H9 (cell line): ENCODE measurements around the gene ECE1. TPM values are rescaled to one million over a fixed set of nuclear protein-coding genes. Genes with fewer than 3 reads are reported as not detected.

Source experiments
- DNase-seq: peaks from one replicate; pipeline ENCODE4 v3.0.0-alpha.2; 2017
- H2AFZ ChIP-seq: one replicate; pipeline ENCODE4 v1.6.1; 2013; ENCODE audit warnings: mild to moderate bottlenecking, low read length, control low read depth, moderate library complexity
- H2AK5ac ChIP-seq: 2 replicates; pipeline ENCODE4 v1.6.1; 2013; ENCODE audit warnings: low read length, control low read depth, mixed read lengths; ENCODE audit not compliant: insufficient read length
- H2BK120ac ChIP-seq: one replicate; pipeline ENCODE4 v1.6.1; 2013; ENCODE audit warnings: low read depth, mild to moderate bottlenecking, low read length, control low read depth, inconsistent platforms; ENCODE audit not compliant: poor library complexity, severe bottlenecking
- H2BK12ac ChIP-seq: 2 replicates; pipeline ENCODE4 v1.6.1; 2013; ENCODE audit warnings: low read length, control low read depth, mixed read lengths, low read depth; ENCODE audit not compliant: insufficient read length
- H2BK15ac ChIP-seq: 2 replicates; pipeline ENCODE4 v1.6.1; 2013; ENCODE audit warnings: low read depth, low read length, control low read depth
- H2BK20ac ChIP-seq: one replicate; pipeline ENCODE4 v1.6.1; 2013; ENCODE audit warnings: low read depth, mild to moderate bottlenecking, low read length, control low read depth, inconsistent platforms; ENCODE audit not compliant: poor library complexity, severe bottlenecking
- H2BK5ac ChIP-seq: 2 replicates; pipeline ENCODE4 v1.6.1; 2013; ENCODE audit warnings: low read length, control low read depth, mixed read lengths; ENCODE audit not compliant: insufficient read length
- H3K14ac ChIP-seq: 2 replicates; pipeline ENCODE4 v1.6.1; 2013; ENCODE audit warnings: low read length, control low read depth; ENCODE audit not compliant: insufficient read depth
- H3K18ac ChIP-seq: 2 replicates; pipeline ENCODE4 v1.6.1; 2013; ENCODE audit warnings: low read depth, mild to moderate bottlenecking, mixed read lengths, low read length, control low read depth; ENCODE audit not compliant: insufficient read length
- H3K23ac ChIP-seq: 2 replicates; pipeline ENCODE4 v1.6.1; 2013; ENCODE audit warnings: low read length, control low read depth, mixed read lengths, low read depth; ENCODE audit not compliant: insufficient read length
- H3K23me2 ChIP-seq: 2 replicates; pipeline ENCODE4 v1.6.1; 2013; ENCODE audit warnings: low read depth, mild to moderate bottlenecking, mixed read lengths, low read length, control low read depth; ENCODE audit not compliant: insufficient read length, poor library complexity, severe bottlenecking
- H3K27ac ChIP-seq: 2 replicates; pipeline ENCODE4 v1.5.1; 2013; ENCODE audit warnings: low read length, control low read depth, mixed read lengths, low read depth; ENCODE audit not compliant: insufficient read length
- H3K27me3 ChIP-seq: 2 replicates; pipeline ENCODE4 v1.6.1; 2013; ENCODE audit warnings: low read length, control low read depth, inconsistent platforms; ENCODE audit not compliant: insufficient read depth
- H3K4ac ChIP-seq: 2 replicates; pipeline ENCODE4 v1.6.1; 2013; ENCODE audit warnings: low read depth, mild to moderate bottlenecking, control low read depth, inconsistent platforms, low read length, moderate library complexity
- H3K4me1 ChIP-seq: 2 replicates; pipeline ENCODE4 v1.6.1; 2013; ENCODE audit warnings: low read length, control low read depth, inconsistent platforms; ENCODE audit not compliant: insufficient read depth
- H3K4me2 ChIP-seq: 2 replicates; pipeline ENCODE4 v1.6.1; 2013; ENCODE audit warnings: low read length, control low read depth, mixed read lengths; ENCODE audit not compliant: insufficient read length, insufficient read depth
- H3K56ac ChIP-seq: 2 replicates; pipeline ENCODE4 v1.6.1; 2013; ENCODE audit warnings: low read depth, mild to moderate bottlenecking, mixed read lengths, low read length, control low read depth; ENCODE audit not compliant: insufficient read length
- H3K79me1 ChIP-seq: 2 replicates; pipeline ENCODE4 v1.6.1; 2013; ENCODE audit warnings: low read depth, mild to moderate bottlenecking, moderate library complexity, low read length, control low read depth, inconsistent platforms; ENCODE audit not compliant: insufficient read depth, poor library complexity, severe bottlenecking
- H3K79me2 ChIP-seq: 2 replicates; pipeline ENCODE4 v1.6.1; 2013; ENCODE audit warnings: low read length, control low read depth, inconsistent platforms; ENCODE audit not compliant: insufficient read depth
- H3K9ac ChIP-seq: 2 replicates; pipeline ENCODE4 v1.6.1; 2013; ENCODE audit warnings: low read length, control low read depth, mixed read lengths; ENCODE audit not compliant: insufficient read length; ENCODE audit errors: extremely low read depth
- H3K9me3 ChIP-seq: one replicate; pipeline ENCODE4 v1.6.1; 2013; ENCODE audit warnings: low read depth, low read length, inconsistent platforms; ENCODE audit not compliant: control insufficient read depth
- H3T11ph ChIP-seq: one replicate; pipeline ENCODE4 v1.6.1; 2013; ENCODE audit warnings: mild to moderate bottlenecking, low read length, control low read depth, inconsistent platforms
- H4K20me1 ChIP-seq: one replicate; pipeline ENCODE4 v1.6.1; 2013; ENCODE audit not compliant: control insufficient read depth, insufficient read length, insufficient read depth
- H4K5ac ChIP-seq: 2 replicates; pipeline ENCODE4 v1.6.1; 2013; ENCODE audit warnings: low read depth, mild to moderate bottlenecking, mixed read lengths, low read length, control low read depth; ENCODE audit not compliant: insufficient read length
- H4K8ac ChIP-seq: replicated peaks from 2 replicates; pipeline ENCODE4 v1.6.1; 2013; ENCODE audit warnings: low read length, control low read depth, mixed read lengths, low read depth; ENCODE audit not compliant: insufficient read length
- H4K91ac ChIP-seq: 2 replicates; pipeline ENCODE4 v1.6.1; 2013; ENCODE audit warnings: low read depth, mild to moderate bottlenecking, moderate library complexity, mixed read lengths, low read length, control low read depth; ENCODE audit not compliant: insufficient read length
- H3K27ac Mint-ChIP-seq, 3 experiments: 2 replicates in 2 of 3; 3 replicates in 1 of 3; pipeline ENCODE4 v1.8.0; 2020 to 2021; ENCODE audit warnings: mixed read lengths in 3 of 3, mild to moderate bottlenecking in 1 of 3, moderate library complexity in 1 of 3
- H3K27me3 Mint-ChIP-seq: 2 replicates; pipeline ENCODE4 v1.8.0; 2021; ENCODE audit warnings: low read depth, mild to moderate bottlenecking, moderate library complexity, mixed read lengths
- H3K36me3 Mint-ChIP-seq, 3 experiments: 2 replicates in 2 of 3; 3 replicates in 1 of 3; pipeline ENCODE4 v1.8.0; 2020 to 2021; ENCODE audit warnings: low read depth in 3 of 3, mixed read lengths in 3 of 3; ENCODE audit not compliant: insufficient read depth in 1 of 3
- H3K4me1 Mint-ChIP-seq, 2 experiments: 2 replicates each; pipeline ENCODE4 v1.8.0; 2020; ENCODE audit warnings: mixed read lengths in 2 of 2
- H3K4me3 Mint-ChIP-seq, 2 experiments: 2 replicates in 1 of 2; 3 replicates in 1 of 2; pipeline ENCODE4 v1.8.0; 2020 to 2021; ENCODE audit warnings: mild to moderate bottlenecking in 2 of 2, mixed read lengths in 2 of 2, moderate library complexity in 1 of 2
- H3K9me3 Mint-ChIP-seq, 2 experiments: 2 replicates in 1 of 2; 3 replicates in 1 of 2; pipeline ENCODE4 v1.8.0; 2020; ENCODE audit warnings: mild to moderate bottlenecking in 2 of 2, mixed read lengths in 2 of 2, moderate library complexity in 1 of 2
- CTCF ChIP-seq: fragments of 200-600 bp; sonication (generic); conservative IDR thresholded peaks from 3 replicates; pipeline ENCODE4 v1.8.0; 2021; ENCODE audit warnings: antibody characterized with exemption, mild to moderate bottlenecking
- whole genome bisulfite sequencing: extraction: QIAGEN DNeasy Blood & Tissue Kit; methylation state at CpG from one replicate; pipeline ENCODE4 v1.1.7; 2013; ENCODE audit warnings: missing lambda C conversion rate, low lambda C conversion rate, mixed read lengths; ENCODE audit not compliant: insufficient read length; ENCODE audit errors: extremely low coverage; 5-methylcytosine and 5-hydroxymethylcytosine counted together
- total RNA-seq: library from RNA; stranded (reverse); gene quantifications from 2 replicates; pipeline ENCODE4 v1.2.1, GENCODE V29; 2021

The ECE1 gene
- total RNA-seq, 1 experiment from 2014 or later = 31.1 TPM

GRCh38 chr1:21271550-21271949 is 18.7 kb downstream of the ECE1 start:
- Histone ChIP-seq H2BK15ac (no peak overlapping the region), H3K9ac (no peak overlapping the region), H3K56ac (no peak overlapping the region), H3K4me2 (no peak overlapping the region), H4K8ac (no peak overlapping the region), H3K27ac (no peak overlapping the region), H3K14ac (no peak overlapping the region), H3K27me3 (no peaks in the 10 kb centered on the region), H3T11ph (no peak overlapping the region), H4K20me1 (no peaks in the 10 kb centered on the region), H2BK20ac (no peak overlapping the region), H4K5ac (no peak overlapping the region), H4K91ac (no peak overlapping the region), H3K23ac (no peak overlapping the region), H2AK5ac (no peak overlapping the region), H3K18ac (no peak overlapping the region), H2BK12ac (no peak overlapping the region), H3K79me1 (no peaks in the 10 kb centered on the region), H2BK5ac (no peak overlapping the region), H3K4me1 (no peaks in the 10 kb centered on the region), H2AFZ (no peak overlapping the region), H3K79me2 (no peaks in the 10 kb centered on the region), H3K23me2 (no peaks in the 10 kb centered on the region), H2BK120ac (no peak overlapping the region), H3K4ac (no peak overlapping the region), H3K9me3 (no peaks in the 10 kb centered on the region)
- Mint-ChIP-seq H3K27ac (peak overlapping the region in 2 of 3 experiments; percentile 28 to 53; a peak in 3 of 7 replicates), H3K36me3 (peaks cover 16 to 25% (median 18%) of the 10 kb centered on the region in 3 experiments), H3K4me1 (peaks cover 2 to 7% of the 10 kb centered on the region in 2 experiments; a peak in 3 of 4 replicates), H3K9me3 (peaks cover 0 to 3% of the 10 kb centered on the region in 2 experiments; a peak in 2 of 5 replicates), H3K27me3 (no peaks in the 10 kb centered on the region), H3K4me3 (no peak overlapping the region)
- WGBS = no CpG with 5 or more reads among the region's 6 CpGs
- TF ChIP-seq CTCF = no peak
- DNase-seq = no peak
